ENCODE results near the gene UBTD1. TPM values are rescaled to one million over a fixed set of nuclear protein-coding genes. Genes with fewer than 3 reads are reported as not detected.

Gene UBTD1
- total and polyA plus RNA-seq, 7 donors, result 16.0 to 59.2 (median 39.2) TPM

DNA sequence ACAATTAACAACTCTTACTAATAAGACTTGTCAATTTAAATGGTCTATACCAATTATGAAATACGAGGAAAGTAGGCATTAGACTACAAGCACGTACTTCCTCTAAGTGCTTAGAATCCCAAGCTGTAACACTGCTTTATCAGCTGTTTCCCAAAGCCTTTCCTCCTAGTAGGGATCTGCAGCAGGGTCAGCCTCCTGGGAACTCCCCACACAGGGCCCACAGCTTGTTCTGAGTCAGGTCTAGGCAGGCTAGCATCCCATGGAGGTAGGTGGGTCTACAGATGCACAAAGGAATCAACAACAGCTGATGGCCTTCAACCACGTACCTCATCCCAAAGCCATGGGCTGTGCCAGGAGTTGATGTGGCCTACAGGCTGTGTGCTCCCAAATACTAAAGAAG, 15.2 kb upstream of the UBTD1 start:
- ATAC-seq, result no peak

DNA sequence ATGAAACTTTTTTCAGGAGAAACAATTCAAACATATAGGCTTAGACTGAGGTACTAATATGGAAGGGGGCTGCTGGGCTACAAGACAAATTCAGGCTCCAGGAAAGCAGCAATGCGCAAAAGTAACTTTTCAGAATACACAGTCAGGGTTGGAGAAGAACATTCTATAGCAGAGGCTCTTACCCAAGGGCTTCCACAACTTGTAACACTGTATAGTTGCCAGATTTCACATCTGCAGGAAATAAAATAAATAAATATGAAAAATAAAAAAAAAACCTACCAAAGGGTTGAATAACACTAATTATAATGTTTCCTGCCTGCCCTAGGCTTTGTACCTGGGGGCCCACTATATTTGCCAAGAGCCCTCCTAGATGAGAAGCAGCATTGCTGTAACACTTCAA, 14.8 kb upstream of the UBTD1 start:
- Histone ChIP-seq H3K27me3 (ENCODE audit: insufficient read depth in 3 of 3, low read length in 2 of 3) (no peaks in the 10 kb centered on the region), H3K27ac (peak overlapping the region; percentile 7), H3K36me3 (ENCODE audit: insufficient read depth in 1 of 2, low read depth in 1 of 2) (peaks cover 0 to 44% of the 10 kb centered on the region in 2 donors), H3K4me1 (peaks cover 13% of the 10 kb centered on the region), H3K9me3 (no peaks in the 10 kb centered on the region), H3K4me3 (no peak overlapping the region)
- DNase-seq (no peak), ATAC-seq (no peak)
- TF ChIP-seq, protein P1, sequence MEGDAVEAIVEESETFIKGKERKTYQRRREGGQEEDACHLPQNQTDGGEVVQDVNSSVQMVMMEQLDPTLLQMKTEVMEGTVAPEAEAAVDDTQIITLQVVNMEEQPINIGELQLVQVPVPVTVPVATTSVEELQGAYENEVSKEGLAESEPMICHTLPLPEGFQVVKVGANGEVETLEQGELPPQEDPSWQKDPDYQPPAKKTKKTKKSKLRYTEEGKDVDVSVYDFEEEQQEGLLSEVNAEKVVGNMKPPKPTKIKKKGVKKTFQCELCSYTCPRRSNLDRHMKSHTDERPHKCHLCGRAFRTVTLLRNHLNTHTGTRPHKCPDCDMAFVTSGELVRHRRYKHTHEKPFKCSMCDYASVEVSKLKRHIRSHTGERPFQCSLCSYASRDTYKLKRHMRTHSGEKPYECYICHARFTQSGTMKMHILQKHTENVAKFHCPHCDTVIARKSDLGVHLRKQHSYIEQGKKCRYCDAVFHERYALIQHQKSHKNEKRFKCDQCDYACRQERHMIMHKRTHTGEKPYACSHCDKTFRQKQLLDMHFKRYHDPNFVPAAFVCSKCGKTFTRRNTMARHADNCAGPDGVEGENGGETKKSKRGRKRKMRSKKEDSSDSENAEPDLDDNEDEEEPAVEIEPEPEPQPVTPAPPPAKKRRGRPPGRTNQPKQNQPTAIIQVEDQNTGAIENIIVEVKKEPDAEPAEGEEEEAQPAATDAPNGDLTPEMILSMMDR (IDR thresholded peaks at IDR 0.05), result no peak
- intact Hi-C loops (cut with DNase I), result no loop called here
- 82 to 94% (median 84%) methylated on average over 1 of the region's 1 CpG for WGBS, 3 donors

More for the DNA sequence above, 15.2 kb upstream of the UBTD1 start:
- H3K4me1 ChIP-seq, result peaks cover 9% of the 10 kb centered on the region
- no peak overlapping the region for H3K4me3 ChIP-seq
- H3K27ac ChIP-seq, result peak overlapping the region; percentile 7
- WGBS, 3 donors, result 48 to 58% (median 53%) methylated on average over 3 of the region's 3 CpGs
- no peaks in the 10 kb centered on the region for H3K9me3 ChIP-seq
- H3K27me3 ChIP-seq (ENCODE audit: insufficient read depth in 3 of 3, low read length in 2 of 3), result no peaks in the 10 kb centered on the region
- DNase-seq, result no peak
- H3K36me3 ChIP-seq (ENCODE audit: insufficient read depth in 1 of 2, low read depth in 1 of 2), result peaks cover 0 to 48% of the 10 kb centered on the region in 2 donors
- TF ChIP-seq, protein P1 (IDR thresholded peaks at IDR 0.05), result no peak
- intact Hi-C loops (cut with DNase I), result no loop called here

DNA sequence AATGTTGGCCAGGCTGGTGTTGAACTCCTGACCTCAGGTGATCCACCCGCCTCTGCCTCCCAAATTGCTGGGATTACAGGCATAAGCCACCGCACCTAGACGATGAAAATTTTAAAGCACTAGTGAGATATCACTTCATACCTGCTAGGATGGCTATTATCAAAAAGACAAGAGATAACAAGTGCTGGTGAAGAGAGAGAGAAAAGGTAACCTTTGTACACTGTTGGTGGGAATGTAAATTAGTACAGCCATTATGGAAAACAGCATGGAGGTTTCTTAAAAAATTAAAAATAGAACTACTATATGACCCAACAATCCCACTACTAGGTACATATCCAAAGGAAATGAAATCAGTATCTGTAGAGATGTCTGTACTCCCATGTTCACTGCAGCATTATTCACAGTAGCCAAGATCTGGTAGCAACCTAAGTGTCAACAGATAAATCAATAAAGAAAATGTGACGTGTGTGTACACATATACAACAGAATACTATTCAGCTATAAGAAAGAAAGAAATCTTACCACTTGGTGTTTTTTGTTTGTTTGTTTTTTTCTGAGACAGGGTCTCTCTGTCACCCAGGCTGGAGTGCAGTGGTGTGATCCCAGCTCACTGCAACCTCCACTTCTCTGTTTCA, 13.0 kb upstream of the UBTD1 start:
- ATAC-seq, result no peak

DNA sequence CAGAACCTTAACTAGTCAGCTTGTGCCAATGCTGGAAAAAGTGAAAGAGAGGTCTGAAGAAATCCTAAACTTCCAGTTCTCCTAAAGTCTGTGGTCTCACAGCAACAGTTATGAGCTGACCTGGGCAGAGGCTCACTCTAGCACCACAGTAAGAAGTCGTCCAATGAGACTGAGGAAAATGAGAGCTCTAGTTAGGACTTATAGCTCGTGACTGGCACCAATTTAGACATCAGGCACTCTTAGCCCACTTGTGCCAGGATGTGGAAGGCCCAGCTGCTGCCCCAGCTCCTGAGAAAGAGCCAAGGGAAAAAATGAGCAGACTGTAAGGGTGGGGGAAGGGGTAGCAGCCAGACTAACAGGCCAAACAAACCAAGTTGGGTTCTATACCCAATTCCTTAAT, 8.1 kb upstream of the UBTD1 start:
- ATAC-seq (peak; percentile 88 to 95 (median 92)), DNase-seq (peak in 1 of 2 donors; percentile 65)
- no peaks in the 10 kb centered on the region for H3K9me3 ChIP-seq
- H3K27me3 ChIP-seq (ENCODE audit: insufficient read depth in 3 of 3, low read length in 2 of 3), result no peaks in the 10 kb centered on the region
- peaks cover 59% of the 10 kb centered on the region for H3K4me1 ChIP-seq
- peaks cover 0 to 3% of the 10 kb centered on the region in 2 donors for H3K36me3 ChIP-seq (ENCODE audit: insufficient read depth in 1 of 2, low read depth in 1 of 2)
- TF ChIP-seq, protein P1 (IDR thresholded peaks at IDR 0.05), result no peak
- 22 to 40% (median 23%) methylated on average over 2 of the region's 2 CpGs for WGBS, 3 donors
- H3K27ac ChIP-seq, result peak overlapping the region; percentile 84
- H3K4me3 ChIP-seq, result peak overlapping the region; percentile 33
- intact Hi-C loops (cut with DNase I), result no loop called here

More for the DNA sequence above, 13.0 kb upstream of the UBTD1 start:
- Histone ChIP-seq H3K9me3 (no peaks in the 10 kb centered on the region), H3K27ac (no peak overlapping the region), H3K4me3 (no peak overlapping the region), H3K27me3 (ENCODE audit: insufficient read depth in 3 of 3, low read length in 2 of 3) (no peaks in the 10 kb centered on the region), H3K36me3 (ENCODE audit: insufficient read depth in 1 of 2, low read depth in 1 of 2) (peaks cover 0 to 25% of the 10 kb centered on the region in 2 donors), H3K4me1 (peaks cover 30% of the 10 kb centered on the region)
- TF ChIP-seq, protein P1 (IDR thresholded peaks at IDR 0.05), result no peak
- intact Hi-C loops (cut with DNase I), result no loop called here
- 84 to 93% (median 88%) methylated on average over 4 of the region's 4 CpGs for WGBS, 3 donors
- no peak for DNase-seq

DNA sequence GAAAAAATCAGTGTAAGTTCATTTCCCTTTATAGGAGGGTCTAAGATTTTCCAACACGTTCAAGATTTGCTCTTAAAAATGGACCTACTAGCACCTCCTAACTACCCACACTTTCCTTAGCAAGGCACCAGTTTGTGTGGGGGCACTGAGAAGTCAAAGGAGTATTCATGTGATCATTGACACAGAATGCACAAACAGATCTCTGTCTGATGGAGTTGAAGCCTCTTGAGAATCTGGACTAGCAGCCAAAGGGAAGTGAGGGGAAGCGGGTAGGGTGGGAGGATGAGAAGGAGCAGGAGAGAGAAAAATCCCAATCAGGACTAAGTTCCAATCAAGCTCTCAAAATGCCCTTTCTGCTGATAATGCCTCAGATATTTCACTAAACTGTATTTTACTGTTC, 4.6 kb upstream of the UBTD1 start:
- no peaks in the 10 kb centered on the region for H3K27me3 ChIP-seq (ENCODE audit: insufficient read depth in 3 of 3, low read length in 2 of 3)
- 36 to 45% (median 36%) methylated on average over 2 of the region's 2 CpGs for WGBS, 3 donors
- H3K27ac ChIP-seq, result peak overlapping the region; percentile 21
- H3K4me3 ChIP-seq, result no peak overlapping the region
- H3K4me1 ChIP-seq, result peaks cover 60% of the 10 kb centered on the region
- intact Hi-C loops (cut with DNase I), result no loop called here
- no peak for DNase-seq
- no peak for ATAC-seq
- H3K36me3 ChIP-seq (ENCODE audit: insufficient read depth in 1 of 2, low read depth in 1 of 2), result no peaks in the 10 kb centered on the region
- TF ChIP-seq, protein P1 (IDR thresholded peaks at IDR 0.05), result no peak
- no peaks in the 10 kb centered on the region for H3K9me3 ChIP-seq

Measured in psoas muscle (tissue), 8 donors.